H9 (cell line): ENCODE results near the gene RAB3IL1. TPM values are rescaled to one million over a fixed set of nuclear protein-coding genes. Genes with fewer than 3 reads are reported as not detected.

Experiments used
- DNase-seq: peaks from one replicate; pipeline ENCODE4 v3.0.0-alpha.2; 2017
- H2AFZ ChIP-seq: one replicate; pipeline ENCODE4 v1.6.1; 2013; ENCODE audit warnings: mild to moderate bottlenecking, low read length, control low read depth, moderate library complexity
- H2AK5ac ChIP-seq: 2 replicates; pipeline ENCODE4 v1.6.1; 2013; ENCODE audit warnings: low read length, control low read depth, mixed read lengths; ENCODE audit not compliant: insufficient read length
- H2BK120ac ChIP-seq: one replicate; pipeline ENCODE4 v1.6.1; 2013; ENCODE audit warnings: low read depth, mild to moderate bottlenecking, low read length, control low read depth, inconsistent platforms; ENCODE audit not compliant: poor library complexity, severe bottlenecking
- H2BK12ac ChIP-seq: 2 replicates; pipeline ENCODE4 v1.6.1; 2013; ENCODE audit warnings: low read length, control low read depth, mixed read lengths, low read depth; ENCODE audit not compliant: insufficient read length
- H2BK15ac ChIP-seq: 2 replicates; pipeline ENCODE4 v1.6.1; 2013; ENCODE audit warnings: low read depth, low read length, control low read depth
- H2BK20ac ChIP-seq: one replicate; pipeline ENCODE4 v1.6.1; 2013; ENCODE audit warnings: low read depth, mild to moderate bottlenecking, low read length, control low read depth, inconsistent platforms; ENCODE audit not compliant: poor library complexity, severe bottlenecking
- H2BK5ac ChIP-seq: 2 replicates; pipeline ENCODE4 v1.6.1; 2013; ENCODE audit warnings: low read length, control low read depth, mixed read lengths; ENCODE audit not compliant: insufficient read length
- H3K14ac ChIP-seq: 2 replicates; pipeline ENCODE4 v1.6.1; 2013; ENCODE audit warnings: low read length, control low read depth; ENCODE audit not compliant: insufficient read depth
- H3K18ac ChIP-seq: 2 replicates; pipeline ENCODE4 v1.6.1; 2013; ENCODE audit warnings: low read depth, mild to moderate bottlenecking, mixed read lengths, low read length, control low read depth; ENCODE audit not compliant: insufficient read length
- H3K23ac ChIP-seq: 2 replicates; pipeline ENCODE4 v1.6.1; 2013; ENCODE audit warnings: low read length, control low read depth, mixed read lengths, low read depth; ENCODE audit not compliant: insufficient read length
- H3K23me2 ChIP-seq: 2 replicates; pipeline ENCODE4 v1.6.1; 2013; ENCODE audit warnings: low read depth, mild to moderate bottlenecking, mixed read lengths, low read length, control low read depth; ENCODE audit not compliant: insufficient read length, poor library complexity, severe bottlenecking
- H3K27ac ChIP-seq: 2 replicates; pipeline ENCODE4 v1.5.1; 2013; ENCODE audit warnings: low read length, control low read depth, mixed read lengths, low read depth; ENCODE audit not compliant: insufficient read length
- H3K27me3 ChIP-seq: 2 replicates; pipeline ENCODE4 v1.6.1; 2013; ENCODE audit warnings: low read length, control low read depth, inconsistent platforms; ENCODE audit not compliant: insufficient read depth
- H3K4ac ChIP-seq: 2 replicates; pipeline ENCODE4 v1.6.1; 2013; ENCODE audit warnings: low read depth, mild to moderate bottlenecking, control low read depth, inconsistent platforms, low read length, moderate library complexity
- H3K4me1 ChIP-seq: 2 replicates; pipeline ENCODE4 v1.6.1; 2013; ENCODE audit warnings: low read length, control low read depth, inconsistent platforms; ENCODE audit not compliant: insufficient read depth
- H3K4me2 ChIP-seq: 2 replicates; pipeline ENCODE4 v1.6.1; 2013; ENCODE audit warnings: low read length, control low read depth, mixed read lengths; ENCODE audit not compliant: insufficient read length, insufficient read depth
- H3K56ac ChIP-seq: 2 replicates; pipeline ENCODE4 v1.6.1; 2013; ENCODE audit warnings: low read depth, mild to moderate bottlenecking, mixed read lengths, low read length, control low read depth; ENCODE audit not compliant: insufficient read length
- H3K79me1 ChIP-seq: 2 replicates; pipeline ENCODE4 v1.6.1; 2013; ENCODE audit warnings: low read depth, mild to moderate bottlenecking, moderate library complexity, low read length, control low read depth, inconsistent platforms; ENCODE audit not compliant: insufficient read depth, poor library complexity, severe bottlenecking
- H3K79me2 ChIP-seq: 2 replicates; pipeline ENCODE4 v1.6.1; 2013; ENCODE audit warnings: low read length, control low read depth, inconsistent platforms; ENCODE audit not compliant: insufficient read depth
- H3K9ac ChIP-seq: 2 replicates; pipeline ENCODE4 v1.6.1; 2013; ENCODE audit warnings: low read length, control low read depth, mixed read lengths; ENCODE audit not compliant: insufficient read length; ENCODE audit errors: extremely low read depth
- H3K9me3 ChIP-seq: one replicate; pipeline ENCODE4 v1.6.1; 2013; ENCODE audit warnings: low read depth, low read length, inconsistent platforms; ENCODE audit not compliant: control insufficient read depth
- H3T11ph ChIP-seq: one replicate; pipeline ENCODE4 v1.6.1; 2013; ENCODE audit warnings: mild to moderate bottlenecking, low read length, control low read depth, inconsistent platforms
- H4K20me1 ChIP-seq: one replicate; pipeline ENCODE4 v1.6.1; 2013; ENCODE audit not compliant: control insufficient read depth, insufficient read length, insufficient read depth
- H4K5ac ChIP-seq: 2 replicates; pipeline ENCODE4 v1.6.1; 2013; ENCODE audit warnings: low read depth, mild to moderate bottlenecking, mixed read lengths, low read length, control low read depth; ENCODE audit not compliant: insufficient read length
- H4K8ac ChIP-seq: replicated peaks from 2 replicates; pipeline ENCODE4 v1.6.1; 2013; ENCODE audit warnings: low read length, control low read depth, mixed read lengths, low read depth; ENCODE audit not compliant: insufficient read length
- H4K91ac ChIP-seq: 2 replicates; pipeline ENCODE4 v1.6.1; 2013; ENCODE audit warnings: low read depth, mild to moderate bottlenecking, moderate library complexity, mixed read lengths, low read length, control low read depth; ENCODE audit not compliant: insufficient read length
- H3K27ac Mint-ChIP-seq, 3 experiments: 2 replicates in 2 of 3; 3 replicates in 1 of 3; pipeline ENCODE4 v1.8.0; 2020 to 2021; ENCODE audit warnings: mixed read lengths in 3 of 3, mild to moderate bottlenecking in 1 of 3, moderate library complexity in 1 of 3
- H3K27me3 Mint-ChIP-seq: 2 replicates; pipeline ENCODE4 v1.8.0; 2021; ENCODE audit warnings: low read depth, mild to moderate bottlenecking, moderate library complexity, mixed read lengths
- H3K36me3 Mint-ChIP-seq, 3 experiments: 2 replicates in 2 of 3; 3 replicates in 1 of 3; pipeline ENCODE4 v1.8.0; 2020 to 2021; ENCODE audit warnings: low read depth in 3 of 3, mixed read lengths in 3 of 3; ENCODE audit not compliant: insufficient read depth in 1 of 3
- H3K4me1 Mint-ChIP-seq, 2 experiments: 2 replicates each; pipeline ENCODE4 v1.8.0; 2020; ENCODE audit warnings: mixed read lengths in 2 of 2
- H3K4me3 Mint-ChIP-seq, 2 experiments: 2 replicates in 1 of 2; 3 replicates in 1 of 2; pipeline ENCODE4 v1.8.0; 2020 to 2021; ENCODE audit warnings: mild to moderate bottlenecking in 2 of 2, mixed read lengths in 2 of 2, moderate library complexity in 1 of 2
- H3K9me3 Mint-ChIP-seq, 2 experiments: 2 replicates in 1 of 2; 3 replicates in 1 of 2; pipeline ENCODE4 v1.8.0; 2020; ENCODE audit warnings: mild to moderate bottlenecking in 2 of 2, mixed read lengths in 2 of 2, moderate library complexity in 1 of 2
- WGBS: extraction: QIAGEN DNeasy Blood & Tissue Kit; methylation state at CpG from one replicate; pipeline ENCODE4 v1.1.7; 2013; ENCODE audit warnings: missing lambda C conversion rate, low lambda C conversion rate, mixed read lengths; ENCODE audit not compliant: insufficient read length; ENCODE audit errors: extremely low coverage; 5-methylcytosine and 5-hydroxymethylcytosine counted together
- total RNA-seq: library from RNA; stranded (reverse); gene quantifications from 2 replicates; pipeline ENCODE4 v1.2.1, GENCODE V29; 2021
- TF ChIP-seq, protein P1 (sequence below): fragments of 200-600 bp; sonication (generic); conservative IDR thresholded peaks from 3 replicates; pipeline ENCODE4 v1.8.0; 2021; ENCODE audit warnings: antibody characterized with exemption, mild to moderate bottlenecking

The RAB3IL1 gene
- total RNA-seq, 1 experiment from 2014 or later, result 2.4 TPM

DNA sequence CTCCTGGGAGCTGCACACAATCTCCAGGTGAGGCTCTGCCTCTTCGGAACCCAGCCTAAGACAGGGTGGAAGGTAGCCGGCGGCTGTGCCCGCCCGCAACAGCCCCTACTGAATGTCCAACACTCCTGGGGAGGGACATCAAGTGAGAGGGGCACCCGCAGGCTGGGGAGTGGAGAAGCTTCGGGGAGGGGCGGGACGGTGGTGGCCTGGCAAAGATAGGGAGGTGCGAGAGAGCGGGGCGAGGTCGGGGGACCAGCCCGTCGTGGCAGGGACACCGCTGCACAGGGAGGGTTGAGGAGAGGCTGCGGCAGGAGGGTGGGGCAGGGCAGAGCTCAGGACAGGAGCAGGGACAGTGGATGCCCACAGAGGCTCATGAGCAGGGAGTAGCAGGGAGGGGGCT is 17.1 kb downstream of the RAB3IL1 start:
- H2AFZ ChIP-seq, result no peak overlapping the region
- H2BK5ac ChIP-seq, result no peak overlapping the region
- Mint-ChIP-seq H3K9me3 (no peaks in the 10 kb centered on the region), H3K4me3 (no peak overlapping the region), H3K27me3 (peaks cover 7% of the 10 kb centered on the region), H3K36me3 (no peaks in the 10 kb centered on the region), H3K4me1 (peaks cover 6 to 40% of the 10 kb centered on the region in 2 experiments), H3K27ac (no peak overlapping the region; a peak in 1 of 7 replicates)
- H3K56ac ChIP-seq, result no peak overlapping the region
- no peak overlapping the region for H3K18ac ChIP-seq
- no peaks in the 10 kb centered on the region for H3K9me3 ChIP-seq
- no peaks in the 10 kb centered on the region for H3K79me2 ChIP-seq
- TF ChIP-seq, protein P1, sequence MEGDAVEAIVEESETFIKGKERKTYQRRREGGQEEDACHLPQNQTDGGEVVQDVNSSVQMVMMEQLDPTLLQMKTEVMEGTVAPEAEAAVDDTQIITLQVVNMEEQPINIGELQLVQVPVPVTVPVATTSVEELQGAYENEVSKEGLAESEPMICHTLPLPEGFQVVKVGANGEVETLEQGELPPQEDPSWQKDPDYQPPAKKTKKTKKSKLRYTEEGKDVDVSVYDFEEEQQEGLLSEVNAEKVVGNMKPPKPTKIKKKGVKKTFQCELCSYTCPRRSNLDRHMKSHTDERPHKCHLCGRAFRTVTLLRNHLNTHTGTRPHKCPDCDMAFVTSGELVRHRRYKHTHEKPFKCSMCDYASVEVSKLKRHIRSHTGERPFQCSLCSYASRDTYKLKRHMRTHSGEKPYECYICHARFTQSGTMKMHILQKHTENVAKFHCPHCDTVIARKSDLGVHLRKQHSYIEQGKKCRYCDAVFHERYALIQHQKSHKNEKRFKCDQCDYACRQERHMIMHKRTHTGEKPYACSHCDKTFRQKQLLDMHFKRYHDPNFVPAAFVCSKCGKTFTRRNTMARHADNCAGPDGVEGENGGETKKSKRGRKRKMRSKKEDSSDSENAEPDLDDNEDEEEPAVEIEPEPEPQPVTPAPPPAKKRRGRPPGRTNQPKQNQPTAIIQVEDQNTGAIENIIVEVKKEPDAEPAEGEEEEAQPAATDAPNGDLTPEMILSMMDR, result no peak
- H4K5ac ChIP-seq, result no peak overlapping the region
- no peak overlapping the region for H2BK20ac ChIP-seq
- H2BK120ac ChIP-seq, result no peak overlapping the region
- no peak overlapping the region for H3T11ph ChIP-seq
- DNase-seq, result no peak
- no peak overlapping the region for H4K91ac ChIP-seq
- H3K9ac ChIP-seq, result no peak overlapping the region
- no peak overlapping the region for H2AK5ac ChIP-seq
- H4K8ac ChIP-seq, result no peak overlapping the region
- H3K14ac ChIP-seq, result no peak overlapping the region; the same call in 1 of the 2 replicates
- H3K27ac ChIP-seq, result no peak overlapping the region
- no peaks in the 10 kb centered on the region for H3K79me1 ChIP-seq
- H3K4me2 ChIP-seq, result no peak overlapping the region
- no peak overlapping the region for H2BK12ac ChIP-seq
- H4K20me1 ChIP-seq, result no peaks in the 10 kb centered on the region
- H2BK15ac ChIP-seq, result no peak overlapping the region
- no peaks in the 10 kb centered on the region for H3K23me2 ChIP-seq
- no peak overlapping the region for H3K23ac ChIP-seq
- WGBS, result no CpG with 5 or more reads among the region's 17 CpGs
- no peaks in the 10 kb centered on the region for H3K4me1 ChIP-seq
- H3K27me3 ChIP-seq, result no peaks in the 10 kb centered on the region
- H3K4ac ChIP-seq, result no peak overlapping the region
